Measurements from ENCODE around the gene ATG16L1. TPM values are rescaled to one million over a fixed set of nuclear protein-coding genes. Genes with fewer than 3 reads are reported as not detected.

ATG16L1 gene
- polyA plus RNA-seq, 3 donors, result 7.9 to 11.0 (median 10.6) TPM

DNA sequence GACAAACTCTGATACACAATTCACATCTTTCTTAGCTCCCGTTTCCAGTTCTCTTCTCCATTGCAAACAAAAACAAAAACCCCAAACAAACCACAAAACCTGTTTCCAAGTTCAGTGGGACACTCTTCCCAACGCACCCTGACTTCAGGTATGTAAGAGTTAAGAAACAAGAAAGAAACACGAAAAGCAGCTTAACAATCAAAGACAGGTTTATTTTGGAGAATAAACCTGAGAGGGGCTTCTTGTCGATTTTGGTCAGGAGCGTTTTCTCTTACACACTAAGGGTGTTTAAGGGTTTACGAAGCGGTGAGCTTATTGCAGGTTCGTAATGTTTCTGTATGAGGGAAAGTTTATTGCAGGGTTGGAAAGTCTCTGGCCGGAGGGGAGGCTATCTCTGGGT lies 905 bp upstream of the ATG16L1 start:
- H3K27ac ChIP-seq (ENCODE audit: low read depth, low read length), result no peak overlapping the region
- 91 to 95% (median 93%) methylated on average over 9 of the region's 9 CpGs for WGBS, 3 donors

GRCh38 chr2:233250985-233251305 lies 528 bp upstream of the ATG16L1 start:
- 30 to 62% (median 55%) methylated on average over 1 of the region's 1 CpG for WGBS, 3 donors
- H3K27ac ChIP-seq (ENCODE audit: low read depth, low read length), result no peak overlapping the region

- no peak overlapping the region for H3K27ac ChIP-seq (ENCODE audit: low read depth, low read length)
Measured at GRCh38 chr2:233252227-233252626, 754 bp downstream of the ATG16L1 start.

GRCh38 chr2:233255151-233255550 lies 3.7 kb downstream of the ATG16L1 start:
- 84 to 92% (median 88%) methylated on average over 11 of the region's 11 CpGs for WGBS, 3 donors
- no peak overlapping the region for H3K27ac ChIP-seq (ENCODE audit: low read depth, low read length)

More at GRCh38 chr2:233252227-233252626, 754 bp downstream of the ATG16L1 start:
- WGBS, 3 donors, result 1 to 2% (median 2%) methylated on average over 18 of the region's 18 CpGs

DNA sequence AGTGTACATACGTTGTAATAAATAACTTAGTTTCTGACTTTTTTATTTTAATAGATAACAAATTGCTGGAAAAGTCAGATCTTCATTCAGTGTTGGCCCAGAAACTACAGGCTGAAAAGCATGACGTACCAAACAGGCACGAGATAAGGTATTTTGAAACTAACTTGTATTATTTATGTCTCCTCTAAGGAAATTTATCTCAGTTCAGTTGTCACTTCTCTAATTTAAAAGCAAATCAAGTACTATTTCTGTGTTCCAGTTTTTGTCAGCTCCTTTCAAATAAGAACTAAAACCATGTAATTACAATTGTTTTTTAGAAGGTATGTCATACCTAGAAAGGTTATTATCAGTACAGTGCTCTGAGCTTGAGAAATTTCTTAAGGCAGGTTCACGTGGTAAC lies 4.6 kb downstream of the ATG16L1 start:
- 64 to 86% (median 86%) methylated on average over 4 of the region's 4 CpGs for WGBS, 3 donors
- no peak overlapping the region for H3K27ac ChIP-seq (ENCODE audit: low read depth, low read length)

- WGBS, 3 donors, result 93 to 96% (median 93%) methylated on average over 2 of the region's 2 CpGs
- no peak overlapping the region for H3K27ac ChIP-seq (ENCODE audit: low read depth, low read length)
Measured at GRCh38 chr2:233258211-233258610, 6.7 kb downstream of the ATG16L1 start.

DNA sequence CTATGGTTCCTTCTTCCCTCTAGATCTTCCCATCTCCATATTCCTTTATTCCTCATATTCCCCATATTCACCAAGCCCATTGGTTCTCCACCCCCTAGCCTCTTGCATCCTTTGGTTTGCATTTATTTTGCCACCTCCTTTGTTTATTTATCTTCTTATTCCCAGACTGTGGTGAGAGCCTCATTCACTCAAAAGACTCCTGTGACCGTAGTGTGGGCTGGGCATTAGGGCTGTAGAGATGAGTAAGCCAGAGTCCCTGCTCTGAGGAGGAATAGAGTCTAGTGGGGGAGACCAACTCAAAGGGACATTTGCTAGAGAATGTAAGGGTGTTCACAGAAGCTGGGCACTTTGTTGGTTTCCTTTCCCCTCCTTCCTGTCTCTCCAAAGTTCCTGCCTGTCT lies 8.3 kb downstream of the ATG16L1 start:
- 85 to 93% (median 92%) methylated on average over 1 of the region's 1 CpG for WGBS, 3 donors
- H3K27ac ChIP-seq (ENCODE audit: low read depth, low read length), result no peak overlapping the region

- 95 to 97% (median 96%) methylated on average over 5 of the region's 5 CpGs for WGBS, 3 donors
- no peak overlapping the region for H3K27ac ChIP-seq (ENCODE audit: low read depth, low read length)
Measured at GRCh38 chr2:233260661-233261060, 9.2 kb downstream of the ATG16L1 start.

GRCh38 chr2:233261819-233262555 lies 10.5 kb downstream of the ATG16L1 start:
- WGBS, 3 donors, result 84 to 88% (median 86%) methylated on average over 9 of the region's 9 CpGs
- H3K27ac ChIP-seq (ENCODE audit: low read depth, low read length), result no peak overlapping the region

DNA sequence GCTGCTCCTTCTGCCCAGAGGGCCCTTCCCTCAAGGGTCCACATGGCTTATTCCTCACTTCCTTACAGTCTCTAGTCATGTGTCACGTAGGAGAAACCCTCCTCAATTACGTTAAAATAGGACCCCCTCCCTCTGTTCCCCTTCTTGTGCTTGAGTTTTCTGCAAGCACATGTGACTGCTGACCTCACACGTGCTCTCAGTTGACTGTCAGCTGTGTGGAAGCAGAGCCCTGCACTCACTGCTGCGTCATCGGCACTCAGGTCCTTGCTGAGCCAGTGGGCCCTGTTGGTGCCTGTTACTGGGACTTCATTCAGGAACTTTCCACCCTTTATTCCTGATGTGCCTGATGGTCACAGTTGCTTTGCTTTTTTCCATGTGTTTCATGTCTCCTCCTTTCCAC lies 11.1 kb downstream of the ATG16L1 start:
- WGBS, 3 donors, result 77 to 90% (median 90%) methylated on average over 5 of the region's 5 CpGs
- no peak overlapping the region for H3K27ac ChIP-seq (ENCODE audit: low read depth, low read length)

DNA sequence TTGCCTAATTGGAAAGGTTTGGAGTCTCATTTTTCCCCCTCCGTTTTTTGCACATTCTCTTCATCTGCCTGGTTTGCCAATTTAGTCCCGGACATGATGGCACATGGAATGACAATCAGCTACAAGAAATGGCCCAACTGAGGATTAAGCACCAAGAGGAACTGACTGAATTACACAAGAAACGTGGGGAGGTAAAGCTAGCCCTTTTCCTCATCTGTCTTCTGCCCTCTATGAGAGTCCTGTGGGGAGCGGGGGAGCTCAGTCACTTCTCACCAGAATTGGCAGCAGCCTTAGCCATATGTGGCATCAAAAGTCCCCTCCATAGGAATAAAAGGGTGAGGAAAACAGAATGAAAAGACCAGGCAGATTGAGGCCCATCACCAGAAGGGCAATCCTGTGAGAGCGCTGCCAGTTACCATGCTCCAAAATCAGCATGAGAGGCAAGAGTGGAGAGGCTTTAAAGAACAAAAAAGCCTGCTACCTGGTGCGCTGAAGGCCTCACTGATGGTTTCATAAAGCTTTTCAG lies 11.6 kb downstream of the ATG16L1 start:
- H3K27ac ChIP-seq (ENCODE audit: low read depth, low read length), result no peak overlapping the region
- 83 to 89% (median 88%) methylated on average over 6 of the region's 6 CpGs for WGBS, 3 donors

DNA sequence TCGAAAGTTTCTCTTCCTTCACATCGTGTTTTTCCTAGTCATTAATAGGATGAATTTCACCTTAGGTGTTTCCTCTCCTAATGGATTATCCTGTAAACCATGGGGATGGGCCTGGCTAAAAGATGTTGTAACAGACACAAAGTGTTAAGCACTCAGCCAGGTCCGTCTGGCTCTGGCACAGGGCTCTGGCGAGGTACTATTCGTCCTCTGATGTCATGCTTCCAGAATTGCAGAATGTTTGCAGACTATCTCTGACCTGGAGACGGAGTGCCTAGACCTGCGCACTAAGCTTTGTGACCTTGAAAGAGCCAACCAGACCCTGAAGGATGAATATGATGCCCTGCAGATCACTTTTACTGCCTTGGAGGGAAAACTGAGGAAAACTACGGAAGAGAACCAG lies 13.2 kb downstream of the ATG16L1 start:
- no peak overlapping the region for H3K27ac ChIP-seq (ENCODE audit: low read depth, low read length)
- 85 to 92% (median 85%) methylated on average over 8 of the region's 8 CpGs for WGBS, 3 donors

GRCh38 chr2:233265899-233266431 lies 14.5 kb downstream of the ATG16L1 start:
- WGBS, 3 donors, result 94 to 97% (median 95%) methylated on average over 10 of the region's 10 CpGs
- no peak overlapping the region for H3K27ac ChIP-seq (ENCODE audit: low read depth, low read length)

- 92 to 97% (median 96%) methylated on average over 4 of the region's 4 CpGs for WGBS, 3 donors
- no peak overlapping the region for H3K27ac ChIP-seq (ENCODE audit: low read depth, low read length)
Measured at GRCh38 chr2:233266481-233266880, 15.0 kb downstream of the ATG16L1 start.

GRCh38 chr2:233267516-233268245 lies 16.2 kb downstream of the ATG16L1 start:
- no peak overlapping the region for H3K27ac ChIP-seq (ENCODE audit: low read depth, low read length)
- WGBS, 3 donors, result 69 to 85% (median 70%) methylated on average over 6 of the region's 6 CpGs

DNA sequence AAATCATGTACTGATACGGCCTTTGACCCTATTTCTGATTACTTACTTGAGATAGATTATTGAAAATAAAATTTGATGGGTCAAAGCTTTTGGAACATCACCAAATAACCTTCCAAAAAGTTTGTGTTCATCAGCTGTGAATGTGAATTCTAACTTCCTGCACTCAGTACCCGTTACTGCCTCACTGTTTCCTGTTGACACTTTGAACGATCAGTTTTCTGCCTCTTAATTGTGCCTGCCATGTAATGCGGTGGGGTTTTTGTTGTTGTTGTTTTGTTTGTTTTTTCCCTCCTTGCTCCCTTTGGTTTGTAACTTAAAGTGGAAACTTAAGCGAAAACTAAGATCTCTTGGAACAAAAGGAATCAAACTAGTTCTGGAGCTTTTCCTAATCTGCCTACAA lies 18.9 kb downstream of the ATG16L1 start:
- no peak overlapping the region for H3K27ac ChIP-seq (ENCODE audit: low read depth, low read length)

GRCh38 chr2:233270951-233271350 lies 19.5 kb downstream of the ATG16L1 start:
- H3K27ac ChIP-seq (ENCODE audit: low read depth, low read length), result no peak overlapping the region
- WGBS, 3 donors, result 59 to 89% (median 88%) methylated on average over 4 of the region's 4 CpGs

More for the DNA sequence above, 18.9 kb downstream of the ATG16L1 start:
- WGBS, 3 donors, result 56 to 90% (median 60%) methylated on average over 5 of the region's 5 CpGs

DNA sequence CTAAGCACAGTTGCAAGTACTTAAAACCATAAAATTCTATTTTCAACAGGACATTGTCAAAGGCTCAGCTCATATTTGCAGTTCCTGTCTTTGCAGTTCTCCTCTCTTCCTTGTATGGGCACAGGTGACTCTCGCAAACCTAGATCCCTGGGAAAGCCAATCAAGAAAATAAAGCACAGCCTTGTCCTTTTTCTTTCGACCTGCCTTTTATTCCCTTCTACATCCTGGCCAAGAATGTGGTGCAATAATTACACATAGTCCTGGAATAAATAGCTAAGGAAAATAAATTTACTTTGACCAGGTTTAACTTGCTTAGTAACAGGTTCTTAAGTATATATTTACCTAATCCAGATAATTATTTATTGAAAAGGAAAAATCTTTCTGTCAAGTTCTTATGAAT lies 20.2 kb downstream of the ATG16L1 start:
- 45 to 91% (median 91%) methylated on average over 2 of the region's 2 CpGs for WGBS, 3 donors
- no peak overlapping the region for H3K27ac ChIP-seq (ENCODE audit: low read depth, low read length)

GRCh38 chr2:233273120-233273519 lies 21.6 kb downstream of the ATG16L1 start:
- 85 to 98% (median 87%) methylated on average over 6 of the region's 6 CpGs for WGBS, 3 donors
- no peak overlapping the region for H3K27ac ChIP-seq (ENCODE audit: low read depth, low read length)

All from adipose tissue (tissue), 3 donors.